Tibial artery (tissue), 4 donors: ENCODE measurements around the gene CFAP68.
A peak's percentile ranks its signal among the peaks of the same experiment; 100 is the strongest.

ENCODE experiments used
- DNase-seq, 2 donors: peaks; one replicate each; pipeline ENCODE4 v3.0.0-alpha.2; 2019
- H3K27ac ChIP-seq, 2 donors: fragments of 200-600 bp; sonication (generic) in 1 of 2; 1 replicate in 1 of 2; 2 replicates in 1 of 2; pipeline ENCODE4 v1.5.1; 2018 to 2019; ENCODE audit warnings: mild to moderate bottlenecking in 1 of 2
- H3K27me3 ChIP-seq, 2 donors: fragments of 200-600 bp; sonication (generic) in 1 of 2; one replicate each; pipeline versions ENCODE4 v1.5.1 to v1.6.0; 2016 to 2019
- H3K36me3 ChIP-seq, 3 donors: fragments of 200-600 bp; sonication (generic) in 2 of 3; one replicate each; pipeline ENCODE4 v1.5.1; 2016 to 2019; ENCODE audit warnings: mild to moderate bottlenecking in 2 of 3
- H3K4me1 ChIP-seq, 4 donors: fragments of 200-600 bp; sonication (generic) in 2 of 4; 1 replicate in 3 of 4; 2 replicates in 1 of 4; pipeline ENCODE4 v1.5.1; 2016 to 2019
- H3K4me3 ChIP-seq, 2 donors: fragments of 200-600 bp; sonication (generic) in 1 of 2; 1 replicate in 1 of 2; 2 replicates in 1 of 2; pipeline ENCODE4 v1.5.1; 2018 to 2019; ENCODE audit warnings: mild to moderate bottlenecking in 2 of 2
- H3K9me3 ChIP-seq, 3 donors: fragments of 200-600 bp; sonication (generic) in 1 of 3; one replicate each; pipeline ENCODE4 v1.5.1; 2016 to 2019
- intact Hi-C: fragments of 100-400 bp; cut with DNase I; formaldehyde crosslinking; loops from one replicate; pipeline ENCODE4 v1.15.0; 2023; ENCODE audit warnings: low total_unique reads
- TF ChIP-seq, protein P1 (sequence below), 2 experiments: fragments of 200-600 bp in 1 of 2; fragments of 450-650 bp in 1 of 2; IDR thresholded peaks; one replicate each; pipeline ENCODE4 v1.5.1; 2017 to 2019; ENCODE audit warnings: antibody characterized with exemption in 2 of 2, mild to moderate bottlenecking in 1 of 2, moderate library complexity in 1 of 2

CFAP68 gene

DNA sequence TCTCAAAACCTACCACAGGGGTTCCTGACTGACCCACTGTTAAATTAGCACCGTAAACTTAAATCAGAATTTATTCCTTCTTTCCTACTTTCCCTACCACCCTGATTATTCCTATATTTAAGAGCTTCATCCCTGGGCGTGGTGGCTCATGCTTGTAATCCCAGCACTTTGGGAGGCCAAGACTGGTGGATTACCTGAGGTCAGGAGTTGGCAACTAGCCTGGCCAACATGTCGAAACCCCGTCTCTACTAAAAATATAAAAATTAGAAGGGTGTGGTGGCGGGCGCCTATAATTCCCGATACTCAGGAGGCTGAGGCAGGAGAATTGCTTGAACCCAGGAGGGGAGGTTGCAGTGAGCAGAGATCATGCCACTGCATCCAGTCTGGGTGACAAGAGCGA is 28.3 kb upstream of the CFAP68 start:
- Histone ChIP-seq H3K9me3 (no peaks in the 10 kb centered on the region), H3K4me1 (no peaks in the 10 kb centered on the region), H3K36me3 (peaks cover 47 to 97% (median 70%) of the 10 kb centered on the region in 3 donors), H3K27me3 (no peaks in the 10 kb centered on the region), H3K27ac (no peak overlapping the region), H3K4me3 (no peak overlapping the region)
- intact Hi-C loops: no loop called here
- TF ChIP-seq, protein P1, sequence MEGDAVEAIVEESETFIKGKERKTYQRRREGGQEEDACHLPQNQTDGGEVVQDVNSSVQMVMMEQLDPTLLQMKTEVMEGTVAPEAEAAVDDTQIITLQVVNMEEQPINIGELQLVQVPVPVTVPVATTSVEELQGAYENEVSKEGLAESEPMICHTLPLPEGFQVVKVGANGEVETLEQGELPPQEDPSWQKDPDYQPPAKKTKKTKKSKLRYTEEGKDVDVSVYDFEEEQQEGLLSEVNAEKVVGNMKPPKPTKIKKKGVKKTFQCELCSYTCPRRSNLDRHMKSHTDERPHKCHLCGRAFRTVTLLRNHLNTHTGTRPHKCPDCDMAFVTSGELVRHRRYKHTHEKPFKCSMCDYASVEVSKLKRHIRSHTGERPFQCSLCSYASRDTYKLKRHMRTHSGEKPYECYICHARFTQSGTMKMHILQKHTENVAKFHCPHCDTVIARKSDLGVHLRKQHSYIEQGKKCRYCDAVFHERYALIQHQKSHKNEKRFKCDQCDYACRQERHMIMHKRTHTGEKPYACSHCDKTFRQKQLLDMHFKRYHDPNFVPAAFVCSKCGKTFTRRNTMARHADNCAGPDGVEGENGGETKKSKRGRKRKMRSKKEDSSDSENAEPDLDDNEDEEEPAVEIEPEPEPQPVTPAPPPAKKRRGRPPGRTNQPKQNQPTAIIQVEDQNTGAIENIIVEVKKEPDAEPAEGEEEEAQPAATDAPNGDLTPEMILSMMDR (IDR thresholded peaks at IDR 0.05): no peak
- DNase-seq: no peak

DNA sequence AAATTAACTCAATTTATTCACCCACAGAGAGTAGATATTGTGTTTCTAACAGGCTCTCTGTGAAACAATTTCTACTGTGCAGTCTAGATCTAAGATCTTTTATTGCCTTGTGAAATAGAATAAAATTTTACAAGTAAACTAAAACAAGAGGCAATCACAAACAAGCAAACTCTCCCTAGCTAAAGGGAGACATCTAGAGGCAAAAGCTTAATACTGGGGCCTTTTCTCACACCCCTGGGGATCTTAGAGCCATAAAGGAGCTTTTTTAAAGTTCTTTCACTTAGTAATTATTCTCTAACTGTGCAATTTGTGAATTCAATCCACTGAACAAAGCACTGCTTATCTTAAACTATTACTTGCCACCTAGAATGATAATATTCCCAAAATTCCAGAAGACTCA is 27.7 kb upstream of the CFAP68 start:
- Histone ChIP-seq H3K36me3 (peaks cover 44 to 94% (median 73%) of the 10 kb centered on the region in 3 donors), H3K4me3 (no peak overlapping the region), H3K27ac (no peak overlapping the region), H3K9me3 (no peaks in the 10 kb centered on the region), H3K4me1 (no peaks in the 10 kb centered on the region), H3K27me3 (no peaks in the 10 kb centered on the region)
- TF ChIP-seq, protein P1 (IDR thresholded peaks at IDR 0.05): no peak
- intact Hi-C loops: no loop called here
- no peak for DNase-seq

DNA sequence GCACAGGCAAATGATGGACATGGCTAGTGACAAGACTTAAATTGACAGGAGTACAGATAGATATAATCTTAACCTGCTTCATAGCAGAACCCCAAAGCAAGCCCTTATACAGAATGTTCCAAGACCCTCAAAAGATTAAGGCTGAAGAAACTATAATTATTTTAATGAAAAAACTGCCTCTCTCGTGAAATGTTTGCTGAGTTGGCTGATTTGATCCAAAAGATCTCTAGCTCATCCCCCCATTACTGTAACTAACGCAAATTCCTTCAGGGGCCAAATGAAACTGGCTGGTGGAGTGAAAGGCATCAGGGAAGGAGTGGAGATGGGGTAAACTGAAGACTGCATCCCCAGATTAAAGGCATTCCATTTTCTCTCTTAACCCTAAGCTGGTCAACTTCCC is 27.2 kb upstream of the CFAP68 start:
- intact Hi-C loops: no loop called here
- DNase-seq: no peak
- no peak overlapping the region for H3K4me3 ChIP-seq
- no peaks in the 10 kb centered on the region for H3K9me3 ChIP-seq
- H3K36me3 ChIP-seq: peaks cover 47 to 94% (median 76%) of the 10 kb centered on the region in 3 donors
- TF ChIP-seq, protein P1 (IDR thresholded peaks at IDR 0.05): no peak
- H3K27me3 ChIP-seq: no peaks in the 10 kb centered on the region
- no peaks in the 10 kb centered on the region for H3K4me1 ChIP-seq
- no peak overlapping the region for H3K27ac ChIP-seq

DNA sequence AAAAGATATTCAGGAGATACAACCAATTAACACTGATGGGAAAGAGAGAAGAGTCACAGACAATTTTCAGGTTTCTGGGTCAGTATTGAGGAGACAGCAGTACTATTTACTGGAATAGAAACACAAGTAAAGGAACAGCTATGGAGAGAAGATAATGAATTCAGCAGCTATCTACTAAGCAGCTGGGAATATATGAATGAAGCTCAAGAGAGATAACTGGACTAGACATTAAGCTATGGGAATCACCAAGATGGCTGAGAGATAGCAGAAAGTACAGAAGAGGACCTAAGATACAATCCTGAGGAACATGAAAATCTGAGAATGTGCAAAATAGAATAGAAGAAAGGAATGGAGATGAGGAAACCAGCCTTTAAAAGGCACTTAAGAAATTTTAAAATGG is 23.8 kb upstream of the CFAP68 start:
- no peak overlapping the region for H3K27ac ChIP-seq
- no peaks in the 10 kb centered on the region for H3K27me3 ChIP-seq
- TF ChIP-seq, protein P1 (IDR thresholded peaks at IDR 0.05): no peak
- no peaks in the 10 kb centered on the region for H3K9me3 ChIP-seq
- intact Hi-C loops: no loop called here
- H3K4me1 ChIP-seq: no peaks in the 10 kb centered on the region
- H3K36me3 ChIP-seq: peaks cover 62 to 95% (median 74%) of the 10 kb centered on the region in 3 donors
- no peak for DNase-seq
- H3K4me3 ChIP-seq: no peak overlapping the region

DNA sequence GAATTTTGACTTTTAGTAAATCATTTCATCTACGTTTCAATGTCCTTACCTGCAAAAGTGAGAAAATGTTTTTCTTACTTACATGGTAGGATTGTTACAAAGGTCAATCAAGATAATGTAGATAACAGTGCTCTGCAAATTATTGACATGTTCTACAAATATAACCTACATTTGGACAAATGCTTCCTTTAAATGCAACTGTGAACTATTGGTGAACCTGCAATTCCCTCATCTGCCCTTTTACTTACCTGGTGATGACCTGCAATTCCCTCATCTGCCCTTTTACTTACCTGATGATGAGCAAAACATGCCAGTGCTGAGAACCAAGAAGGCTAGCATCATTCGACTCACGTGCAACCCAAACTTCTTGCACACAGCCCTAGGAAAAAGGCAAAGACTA is 19.1 kb upstream of the CFAP68 start:
- Histone ChIP-seq H3K4me3 (no peak overlapping the region), H3K36me3 (peaks cover 59 to 92% (median 75%) of the 10 kb centered on the region in 3 donors), H3K9me3 (no peaks in the 10 kb centered on the region), H3K27ac (no peak overlapping the region), H3K4me1 (no peaks in the 10 kb centered on the region), H3K27me3 (no peaks in the 10 kb centered on the region)
- TF ChIP-seq, protein P1 (IDR thresholded peaks at IDR 0.05): no peak
- intact Hi-C loops: no loop called here
- no peak for DNase-seq

DNA sequence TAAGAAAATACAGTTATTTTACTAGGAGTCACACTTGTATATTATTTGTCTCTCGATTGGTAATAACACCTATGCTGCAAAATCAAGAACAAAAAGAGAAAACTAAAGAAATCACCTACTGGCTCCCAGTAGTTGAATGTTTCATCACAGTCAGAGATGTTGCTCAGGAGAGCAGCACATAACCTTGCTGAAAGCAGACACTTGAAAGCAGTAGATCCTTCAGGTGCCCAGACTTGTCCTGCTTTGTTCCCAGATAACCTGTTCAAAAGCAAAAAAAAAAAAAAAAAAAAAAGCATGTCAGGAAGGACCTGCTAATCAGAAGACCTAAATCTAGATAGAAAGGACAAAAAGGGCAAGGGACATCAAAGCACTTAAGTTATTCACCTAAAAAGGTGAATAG is 9.2 kb upstream of the CFAP68 start:
- no peaks in the 10 kb centered on the region for H3K27me3 ChIP-seq
- intact Hi-C loops: loop anchor here (5.0 kb wide), 1 partner anchor 127 kb away; no protein-coding TSS in a partner anchor
- H3K9me3 ChIP-seq: no peaks in the 10 kb centered on the region
- peaks cover 0 to 20% (median 7%) of the 10 kb centered on the region in 4 donors for H3K4me1 ChIP-seq
- DNase-seq: no peak
- TF ChIP-seq, protein P1 (IDR thresholded peaks at IDR 0.05): no peak
- peak overlapping the region in 1 of 2 donors; percentile 85 for H3K27ac ChIP-seq
- H3K36me3 ChIP-seq: peaks cover 22 to 39% (median 30%) of the 10 kb centered on the region in 3 donors
- H3K4me3 ChIP-seq: no peak overlapping the region
